ENCODE measurements around the gene SMG1.
A peak's percentile ranks its signal among the peaks of the same experiment; 100 is the strongest.

Gene SMG1

DNA sequence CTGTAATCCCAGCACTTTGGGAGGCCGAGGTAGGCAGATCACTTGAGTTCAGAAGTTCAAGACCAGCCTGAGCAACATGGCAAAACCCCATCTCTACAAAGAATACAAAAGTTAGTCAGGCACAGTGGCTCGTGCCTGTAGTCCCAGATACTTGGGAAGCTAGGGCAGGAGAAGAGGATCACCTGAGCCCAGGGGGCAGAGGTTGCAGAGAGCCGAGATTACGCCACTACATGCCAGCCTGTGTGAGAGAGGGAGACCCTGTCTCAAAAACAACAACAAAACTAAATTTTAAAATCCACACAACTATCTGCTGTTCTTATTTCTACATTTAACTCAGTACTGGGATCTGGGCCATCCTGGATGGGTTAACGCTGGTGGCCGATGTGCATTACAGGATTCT is 83.6 kb downstream of the SMG1 start:
- DNase-seq, result no peak

DNA sequence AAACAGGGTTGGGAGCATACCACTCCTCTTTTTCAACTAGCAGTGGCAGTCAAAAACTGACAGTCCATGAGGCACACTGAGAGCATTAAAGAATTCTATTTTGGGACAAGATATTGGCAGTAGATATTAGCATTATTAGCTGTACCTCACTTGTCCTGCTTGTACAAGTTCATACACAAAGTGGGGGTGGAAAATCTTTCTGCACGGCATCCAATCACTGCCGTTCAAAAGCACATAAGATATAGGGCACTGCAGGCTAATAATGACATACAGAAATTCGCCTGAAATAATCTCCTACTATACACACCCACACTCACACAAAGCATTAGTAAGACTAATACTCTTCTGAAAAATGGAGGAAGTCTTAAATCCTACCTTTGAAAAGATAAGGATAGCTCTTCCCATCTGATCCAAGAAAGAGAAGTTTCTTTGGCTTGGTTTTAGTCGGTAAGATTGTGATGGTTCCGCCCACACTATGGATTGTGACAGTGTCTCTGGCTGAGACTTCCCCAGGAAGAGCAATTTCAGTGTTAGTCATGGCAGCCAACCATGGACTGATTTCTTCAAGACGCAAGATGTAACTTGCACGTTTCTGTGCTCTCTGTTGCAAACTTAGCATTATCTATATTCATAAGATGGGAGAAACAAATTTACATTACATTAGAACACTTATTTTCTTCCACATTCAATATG is 84.2 kb downstream of the SMG1 start:
- no peak for DNase-seq

DNA sequence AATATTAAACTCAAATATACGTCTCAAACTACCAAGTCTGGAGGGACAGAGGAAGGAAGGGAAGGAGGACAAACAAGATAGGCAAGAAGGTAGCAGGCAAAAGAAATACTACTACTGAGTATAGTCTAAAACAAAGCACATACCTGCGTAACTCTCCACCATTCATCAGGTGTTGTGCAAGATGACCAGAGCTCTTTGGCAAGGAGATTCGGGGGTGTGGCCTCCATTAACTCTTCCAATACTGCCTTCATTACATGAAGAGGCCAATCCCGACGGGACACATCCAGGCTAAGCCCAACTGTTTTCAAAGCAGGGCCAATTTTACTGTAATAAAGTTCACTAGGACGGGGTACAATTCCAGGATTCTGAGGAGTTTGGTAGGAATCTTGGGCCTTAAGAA is 86.7 kb downstream of the SMG1 start:
- DNase-seq, result no peak

DNA sequence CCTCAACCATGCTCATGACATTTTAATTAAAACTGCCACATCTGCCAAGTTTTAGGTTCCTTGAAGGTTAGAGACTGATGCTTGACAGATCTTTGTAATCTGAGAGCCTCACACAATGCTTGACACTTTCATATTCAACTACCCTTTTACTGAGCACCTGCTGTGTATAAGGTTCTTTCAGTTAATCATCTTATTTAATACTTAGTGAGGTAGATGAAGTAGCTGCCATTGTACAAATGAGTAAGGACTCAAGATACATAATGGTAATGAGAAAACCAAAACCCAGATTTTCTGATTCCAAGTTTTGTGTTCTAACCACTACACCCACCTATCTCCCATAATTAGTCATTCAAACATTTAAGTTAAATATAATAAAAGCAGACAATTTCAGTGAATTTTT is 89.5 kb downstream of the SMG1 start:
- no peak for DNase-seq

DNA sequence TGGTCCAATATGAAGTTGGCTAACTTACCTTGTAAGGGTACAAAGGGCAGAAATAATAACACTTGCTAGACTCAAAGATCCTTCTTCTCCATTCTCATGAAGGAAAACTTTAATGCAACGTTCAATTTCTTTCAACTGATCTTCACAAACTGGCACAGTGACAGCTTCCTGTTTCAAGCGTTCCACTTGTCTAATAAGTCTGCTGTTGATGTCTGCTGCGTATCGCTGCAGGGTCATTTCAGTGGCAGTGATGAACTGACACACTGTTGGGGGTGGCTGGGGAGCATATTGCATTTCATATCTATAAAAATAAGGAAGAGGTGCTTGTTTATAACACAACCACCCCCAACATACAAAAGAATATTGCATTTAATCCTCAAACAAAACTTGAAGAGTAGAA is 91.3 kb downstream of the SMG1 start:
- DNase-seq, result no peak

DNA sequence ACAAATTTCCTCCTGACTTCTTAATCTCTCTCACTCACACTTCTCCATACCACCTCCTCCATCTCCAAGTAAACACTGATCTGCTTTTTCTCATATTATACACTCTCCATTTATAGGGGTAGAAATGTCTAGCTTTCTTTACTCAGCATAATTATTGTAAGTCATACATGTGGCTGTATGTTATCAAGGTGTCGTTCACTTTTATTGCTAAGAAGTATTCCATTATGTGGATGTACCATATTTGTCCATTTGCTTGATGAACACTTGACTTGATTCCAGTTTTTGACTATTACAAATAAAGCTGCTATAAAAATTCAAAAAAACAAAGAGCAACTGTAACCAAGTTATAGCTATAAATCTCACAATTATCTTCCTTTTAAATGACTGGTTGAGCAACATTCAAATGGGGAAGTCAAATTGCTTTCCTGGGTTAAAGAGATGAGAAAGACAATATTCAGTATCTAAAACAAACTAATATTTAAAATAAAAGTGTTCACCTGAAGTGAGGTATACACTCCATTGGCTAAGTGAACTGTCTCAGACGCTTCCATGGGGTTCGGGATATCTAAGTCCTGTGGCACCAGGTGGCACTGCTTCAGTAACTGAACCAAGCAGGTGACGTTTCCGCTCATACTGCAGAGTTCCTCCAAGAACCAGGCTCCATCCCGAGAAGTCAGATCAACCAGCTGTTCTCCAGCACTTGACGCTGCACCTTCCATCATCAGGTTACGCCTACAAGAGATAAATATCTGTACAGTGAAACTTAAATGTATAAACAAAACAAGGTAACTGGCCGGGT is 92.3 kb downstream of the SMG1 start:
- DNase-seq, result peak in 1 of 14 donors; percentile 19

DNA sequence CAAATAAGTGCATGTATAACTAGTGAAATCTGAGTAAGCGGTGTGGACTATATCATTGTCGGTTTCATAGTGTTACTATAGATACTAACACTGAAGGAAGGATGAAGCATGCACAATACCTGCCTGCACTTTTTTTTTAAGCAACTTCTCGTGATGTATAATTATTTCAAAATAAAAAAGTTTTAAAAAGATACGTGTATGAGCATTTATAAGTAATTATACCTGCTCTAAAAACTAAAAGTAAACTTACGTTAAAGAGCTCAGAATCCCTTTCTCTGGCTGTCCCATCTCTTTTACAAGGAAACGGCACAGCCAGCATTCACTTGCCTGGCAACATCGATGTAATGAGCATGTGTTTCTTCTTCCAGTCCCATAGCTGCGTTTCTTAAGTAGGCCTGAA is 93.6 kb downstream of the SMG1 start:
- no peak for DNase-seq

DNA sequence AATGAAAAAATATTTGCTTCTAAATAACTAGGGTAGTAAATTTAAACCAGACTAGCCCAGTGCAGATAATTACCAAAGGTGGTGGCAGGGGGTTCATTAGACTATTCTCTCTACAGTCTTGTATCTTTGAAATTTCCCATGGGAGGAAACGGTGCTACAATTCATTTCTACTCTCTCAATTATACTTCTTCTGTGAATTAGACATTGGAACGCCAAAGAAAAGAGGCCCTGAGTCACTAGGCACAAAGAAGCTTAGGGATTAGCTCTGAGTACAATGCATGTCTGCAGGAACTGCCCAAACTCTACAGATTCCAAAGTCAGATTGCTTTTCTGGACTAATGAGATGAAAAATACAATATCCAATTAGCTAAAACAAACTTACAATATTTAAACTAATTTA is 94.2 kb downstream of the SMG1 start:
- DNase-seq, result no peak

DNA sequence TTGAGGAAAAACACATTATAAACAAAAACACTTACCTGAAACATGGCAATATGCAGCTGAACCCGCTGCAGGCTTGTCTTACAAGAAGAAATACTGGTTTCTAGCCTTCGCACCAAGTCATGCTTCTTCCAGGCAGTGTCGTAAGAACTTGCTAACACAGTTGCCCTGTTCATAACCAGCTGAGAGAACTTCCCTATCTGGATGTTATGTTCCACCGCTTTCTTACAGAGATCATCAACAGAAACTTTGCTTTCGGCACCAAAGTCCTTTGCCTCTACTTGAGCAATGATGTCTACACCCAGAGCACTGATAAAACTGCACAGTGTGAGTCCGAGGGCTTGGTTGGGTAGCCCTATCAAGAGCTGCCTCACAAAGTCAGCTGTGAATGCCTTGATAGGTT is 97.0 kb downstream of the SMG1 start:
- DNase-seq, result no peak

DNA sequence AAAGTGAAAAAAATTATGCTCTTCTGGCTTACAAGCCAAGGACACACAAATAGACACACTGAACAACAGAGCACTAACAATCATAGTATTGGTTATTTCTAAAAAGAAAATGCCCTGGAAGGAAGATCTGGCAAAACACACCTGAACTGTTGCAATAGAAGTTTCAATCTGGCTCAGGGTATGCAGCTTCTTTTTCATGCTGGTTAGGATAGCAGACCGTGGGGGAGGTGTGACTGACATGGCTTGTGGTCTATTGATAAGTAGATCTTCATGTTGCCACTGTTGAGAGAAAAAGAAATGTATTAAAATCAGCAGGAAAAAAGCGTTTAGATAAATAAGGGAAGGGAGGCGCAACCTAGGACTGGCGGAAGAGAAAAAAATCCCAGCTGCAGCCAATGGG is 98.3 kb downstream of the SMG1 start:
- DNase-seq, result no peak

DNA sequence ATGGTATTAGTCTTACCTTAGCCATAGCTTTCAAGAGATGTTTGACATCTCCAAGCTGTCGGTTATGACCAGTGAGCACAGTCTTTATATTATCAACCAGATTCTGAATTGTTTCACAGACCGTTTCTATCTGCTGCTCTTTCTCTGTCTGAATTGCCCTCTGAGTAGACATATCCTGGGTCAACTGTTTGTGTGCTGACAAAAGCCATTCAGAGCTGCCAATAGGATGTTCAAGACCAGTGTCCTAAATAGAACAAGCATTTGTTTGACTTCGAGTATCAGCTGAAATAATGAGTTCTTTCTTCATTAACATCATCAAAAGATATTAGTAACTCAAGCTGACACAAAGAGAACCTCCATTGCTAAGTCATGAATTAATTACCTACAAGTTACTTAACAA is 109.9 kb downstream of the SMG1 start:
- peak in 2 of 14 donors; percentile 1 to 3 for DNase-seq

DNA sequence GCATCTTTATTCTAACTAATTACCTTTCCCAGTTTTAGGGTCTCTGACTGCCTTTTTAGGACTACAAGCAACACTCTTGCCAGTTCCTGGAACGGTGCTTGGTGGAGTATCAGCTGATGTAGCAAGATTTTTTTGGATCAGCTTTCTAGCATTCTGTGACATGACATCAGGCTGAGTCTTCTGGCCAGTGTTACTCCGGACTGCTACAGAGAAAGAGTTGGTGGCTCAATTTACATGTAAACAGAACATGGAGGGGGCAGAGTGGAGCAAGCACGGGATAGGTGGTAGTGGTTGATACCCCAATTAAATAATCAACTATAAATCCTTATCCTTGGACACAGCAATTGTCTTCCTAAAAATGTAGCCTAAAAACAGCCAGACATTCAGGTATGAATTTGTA is 114.3 kb downstream of the SMG1 start:
- no peak for DNase-seq

DNA sequence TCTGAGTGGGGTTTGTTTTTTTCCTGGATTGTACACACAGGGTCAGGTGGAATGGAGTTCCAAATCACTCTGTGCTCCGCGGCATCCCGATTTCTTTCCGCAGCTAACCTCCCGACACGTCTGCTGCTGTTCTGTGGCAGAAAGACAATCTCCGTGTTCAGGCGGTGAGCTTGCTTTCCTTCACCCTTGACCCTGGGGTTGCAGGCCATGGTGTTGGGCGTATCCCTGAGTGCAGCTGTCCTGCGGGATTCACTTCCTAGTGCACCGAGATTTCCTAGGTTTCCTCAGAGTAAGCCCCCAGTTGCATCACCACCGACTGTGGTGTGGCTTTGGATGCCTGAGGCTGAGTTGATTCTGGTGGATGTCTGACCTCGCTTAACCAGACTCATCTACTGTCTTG is 117.0 kb downstream of the SMG1 start:
- no peak for DNase-seq

DNA sequence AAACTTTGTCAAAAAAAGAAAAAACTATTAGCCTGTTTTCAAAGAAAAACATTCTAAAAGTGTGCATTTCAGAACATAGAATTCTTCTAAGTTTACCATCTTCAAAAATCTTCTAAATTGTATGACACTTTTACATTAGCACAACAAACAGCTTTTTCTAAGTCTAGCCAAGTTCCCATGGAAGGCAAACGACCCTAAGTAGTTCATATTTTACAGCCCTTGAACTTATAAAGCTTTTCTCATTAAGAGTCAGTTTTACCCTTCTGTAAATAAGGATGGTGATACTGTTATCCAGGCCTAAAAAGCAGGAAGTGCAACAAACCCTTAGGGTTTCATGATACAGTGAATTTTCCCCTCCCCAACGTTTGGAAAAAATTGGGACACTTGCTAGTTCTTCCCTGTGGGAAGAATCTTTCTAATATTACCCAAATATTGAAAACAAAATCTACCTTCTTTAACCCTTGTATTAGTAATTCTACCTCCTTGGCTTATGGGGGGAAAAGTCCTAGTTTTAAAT is 120.9 kb downstream of the SMG1 start:
- no peak for DNase-seq

DNA sequence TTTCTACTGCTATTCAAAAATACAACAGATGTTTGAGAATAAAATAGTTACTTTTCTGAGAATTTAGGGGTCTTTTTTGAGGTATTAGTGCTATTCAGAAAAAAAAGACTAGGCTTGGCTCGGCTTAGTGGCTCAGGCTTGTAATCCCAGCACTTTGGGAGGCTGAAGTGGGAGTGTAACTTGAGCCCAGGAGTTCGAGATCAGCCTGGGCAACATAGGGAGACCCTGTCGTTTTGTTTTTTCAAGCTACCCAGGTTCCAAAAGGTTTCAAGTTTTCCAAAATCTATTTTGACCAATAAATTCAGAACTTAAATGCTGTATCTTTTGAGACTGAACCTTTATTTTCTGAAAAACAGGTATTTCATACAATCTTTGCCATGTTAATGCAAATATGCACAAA is 121.7 kb downstream of the SMG1 start:
- DNase-seq, result no peak

DNA sequence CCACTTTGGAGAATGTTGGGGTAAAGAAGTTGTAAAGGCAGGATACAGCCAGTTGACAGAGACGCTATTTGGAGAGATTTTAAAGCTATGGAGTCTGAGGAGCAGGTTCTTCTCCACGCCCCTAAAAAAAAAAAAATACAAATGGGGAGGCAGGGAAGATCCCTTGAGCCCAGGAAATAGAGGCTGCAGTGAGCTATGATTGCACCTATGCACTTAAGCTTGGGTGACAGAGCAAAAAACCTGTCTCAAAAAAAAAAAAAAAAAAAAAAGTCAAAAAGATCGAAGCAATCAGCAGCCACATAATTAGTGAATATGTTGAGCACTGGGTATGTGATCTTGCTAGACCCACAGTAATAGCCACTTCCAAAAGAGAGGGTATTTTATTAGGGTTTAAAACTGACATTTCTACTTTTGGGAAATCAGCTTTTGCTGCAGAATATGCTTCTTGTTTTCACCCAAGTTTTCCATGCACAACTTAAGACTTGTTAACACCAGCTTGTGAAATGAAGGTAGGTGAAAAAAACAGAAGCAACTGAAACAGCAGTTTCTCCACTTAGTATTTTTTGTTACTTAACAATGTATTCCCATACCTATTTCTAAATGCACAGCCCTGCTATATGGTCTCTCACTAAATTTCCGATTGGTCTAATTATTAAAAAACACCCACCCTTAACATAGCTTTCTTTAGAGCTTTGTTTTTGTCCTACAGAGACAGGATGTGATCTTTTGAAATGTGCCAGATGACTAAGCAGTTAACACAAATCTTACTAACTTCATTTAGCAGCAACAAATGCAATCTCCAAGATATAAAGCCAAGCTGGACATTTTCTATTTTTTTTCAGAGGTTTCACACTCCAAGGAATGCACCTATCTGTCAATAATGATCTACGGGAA is 122.4 kb downstream of the SMG1 start:
- DNase-seq, result no peak

DNA sequence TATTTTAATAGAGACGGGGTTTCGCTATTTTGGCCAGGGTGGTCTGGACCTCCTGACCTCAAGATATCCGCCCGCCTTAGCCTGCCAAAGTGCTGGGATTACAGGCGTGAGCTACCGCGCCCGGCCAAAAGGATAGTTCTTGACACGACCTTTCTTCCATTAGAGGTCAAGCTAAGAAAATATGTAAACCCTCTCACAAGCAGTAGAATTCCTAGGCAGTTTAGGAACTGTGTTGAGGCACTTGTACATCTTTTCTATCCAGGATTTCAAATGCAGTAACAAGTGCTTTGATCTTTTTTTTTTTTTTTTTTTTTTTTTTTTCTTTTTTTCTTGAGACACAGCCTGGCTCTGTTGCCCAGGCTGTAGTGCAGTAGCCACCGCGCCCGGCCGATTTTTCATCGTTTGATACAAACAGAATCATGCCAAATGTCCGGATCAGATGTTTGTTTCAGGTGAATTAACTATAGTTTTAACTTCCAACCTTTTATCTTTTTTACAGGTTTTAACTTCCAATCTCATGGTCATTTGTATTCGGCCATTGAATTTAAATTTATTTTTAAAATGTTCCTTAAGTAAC is 123.4 kb downstream of the SMG1 start:
- no peak for DNase-seq

DNA sequence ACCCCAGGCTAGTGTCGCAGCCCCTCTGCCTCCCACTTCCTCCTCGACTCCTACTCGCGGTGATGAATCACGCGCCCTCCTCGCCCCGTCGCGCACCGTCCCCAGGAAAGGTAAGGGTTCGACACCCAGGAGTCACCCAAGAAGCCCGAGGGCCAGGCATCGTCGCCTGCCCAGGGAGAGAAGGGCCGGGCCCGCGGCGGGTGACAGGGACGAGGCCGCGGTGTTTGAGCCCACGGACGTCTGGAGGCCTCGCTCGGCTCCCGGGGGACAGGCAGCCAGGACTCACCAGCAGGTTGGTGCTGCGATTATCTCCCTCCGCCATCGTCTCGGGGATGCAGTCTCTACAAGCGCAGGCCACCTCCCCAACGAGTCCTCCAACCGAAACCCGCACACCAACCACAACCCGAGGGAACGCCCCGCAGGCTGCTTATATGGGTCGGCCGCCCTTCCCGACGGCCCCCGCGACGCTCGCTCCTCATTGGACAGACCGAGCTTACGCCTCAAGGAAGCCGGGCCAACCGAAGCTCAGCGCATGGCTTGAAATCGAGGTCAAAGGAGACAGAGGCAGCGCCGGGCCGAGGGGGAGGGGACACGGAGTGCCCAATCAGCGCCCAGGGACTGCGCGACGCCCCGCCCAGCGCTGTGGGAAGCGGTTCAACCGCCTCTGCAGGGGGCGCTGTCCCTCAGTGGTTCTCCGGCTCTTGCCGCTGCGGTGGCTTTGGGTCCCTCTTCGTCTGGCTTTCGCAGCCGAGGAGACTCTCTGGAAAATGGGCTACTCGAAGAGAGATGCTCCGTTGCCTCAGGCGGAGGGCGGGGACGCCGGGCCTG is 124.8 kb downstream of the SMG1 start, which contains the start of gene ARL6IP1:
Gene ARL6IP1, minus strand, starts transcription at position 405 of the 828 bp plus-strand sequence. Its CDS starts 83 bp downstream, at position 322.
- peak; percentile 82 to 99 (median 98) for DNase-seq

DNA sequence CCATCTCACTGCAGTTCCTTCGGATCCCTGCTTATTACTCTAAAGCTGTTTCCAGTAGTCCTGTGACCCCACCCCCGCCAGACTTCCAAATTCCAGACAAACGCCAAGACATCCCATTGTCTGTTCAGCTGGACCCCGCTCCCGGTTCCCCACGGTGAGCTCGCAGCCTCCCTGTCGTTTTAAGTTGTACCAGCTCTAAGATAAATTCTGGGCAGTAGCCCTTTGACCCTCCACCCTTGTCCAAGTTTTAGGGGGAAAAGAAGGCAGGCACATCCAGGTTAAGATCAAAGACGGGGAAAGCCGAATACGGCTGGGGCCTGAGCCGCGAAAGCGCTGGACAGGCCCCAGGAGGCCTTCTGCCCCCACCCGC is 125.4 kb downstream of the SMG1 start:
- DNase-seq, result no peak

DNA sequence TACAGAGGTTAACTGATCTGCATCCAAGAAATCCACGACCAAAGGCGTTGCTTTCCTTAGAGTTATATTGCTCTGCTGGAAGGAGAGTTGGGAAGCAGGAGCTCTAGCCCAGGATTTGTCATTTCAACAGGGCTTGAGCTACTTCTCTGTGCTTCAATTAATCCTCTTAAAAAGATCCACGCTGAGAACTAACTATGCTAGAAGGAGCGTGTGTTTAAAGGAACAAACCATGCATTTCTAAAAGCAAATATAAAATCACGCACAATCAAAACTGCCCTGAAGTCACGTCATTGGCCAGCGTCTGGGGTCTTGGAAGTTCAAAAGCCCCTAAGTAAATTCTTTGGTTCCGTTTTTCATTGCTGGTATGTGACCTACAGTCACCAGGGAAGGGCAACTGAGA is 125.9 kb downstream of the SMG1 start:
- DNase-seq, result no peak

DNA sequence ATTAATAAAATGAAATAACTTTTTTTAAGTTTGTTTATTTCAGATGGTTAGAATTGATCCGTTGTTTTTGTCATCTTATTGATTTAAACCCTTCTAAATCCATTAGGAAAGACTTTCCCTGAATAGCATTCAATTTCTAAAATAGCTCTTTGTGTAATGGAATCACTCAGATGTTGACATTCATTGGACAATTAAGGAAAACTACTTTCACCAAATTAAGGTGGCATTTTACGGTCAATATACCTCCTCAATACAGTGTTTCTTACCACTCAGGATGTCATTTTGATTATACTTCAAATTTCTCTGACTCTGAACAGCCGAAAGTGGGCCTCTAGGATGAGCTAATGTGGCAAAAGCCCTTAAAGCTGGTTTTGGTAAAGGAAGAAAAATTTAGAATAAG is 126.7 kb downstream of the SMG1 start:
- no peak for DNase-seq

DNA sequence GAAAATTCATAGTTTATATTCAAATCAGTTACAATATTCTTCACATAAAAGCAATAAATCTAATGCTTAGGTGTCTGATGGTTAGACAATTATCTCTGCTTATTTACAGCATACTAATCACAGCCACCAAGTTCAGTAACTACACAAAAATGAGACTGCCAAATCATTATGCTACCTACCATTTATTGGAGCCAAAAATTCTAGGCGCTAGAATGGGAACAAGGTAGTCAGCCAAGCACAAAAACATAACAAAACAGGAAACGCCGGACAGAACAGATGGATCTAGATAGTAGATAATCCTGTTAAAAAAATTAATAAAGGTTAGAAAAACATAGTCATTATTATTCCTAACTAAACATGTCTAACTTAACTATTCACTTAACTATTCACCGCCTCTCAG is 128.5 kb downstream of the SMG1 start:
- DNase-seq, result peak in 1 of 14 donors; percentile 88

All from C1 segment of cervical spinal cord (tissue), 14 donors.